SK-N-SH treated with all-trans-retinoic acid at 6 μM for 48 hours (cell line): ENCODE data around the gene AGBL3.

Experiments
- ATAC-seq: fragments of 200-7000 bp; cut with Tn5 transposase; 3 replicates; pipeline ENCODE4 v1.9.1; 2020; ENCODE audit warnings: mild to moderate bottlenecking, moderate library complexity
- BACH2 ChIP-seq: fragments of 250-450 bp; sonication (Bioruptor Pico); IDR thresholded peaks from 2 replicates; pipeline ENCODE4 v1.9.0; 2021; ENCODE audit warnings: mild to moderate bottlenecking, borderline replicate concordance
- CREB5 ChIP-seq: fragments of 250-450 bp; sonication (Bioruptor Pico); IDR thresholded peaks from 2 replicates; pipeline ENCODE4 v1.5.1; 2020; ENCODE audit warnings: low read depth, mild to moderate bottlenecking, moderate library complexity
- CSRNP3 ChIP-seq: fragments of 250-450 bp; sonication (Bioruptor Pico); IDR thresholded peaks from 2 replicates; pipeline ENCODE4 v1.5.1; 2021; ENCODE audit warnings: mild to moderate bottlenecking, moderate library complexity
- ESRRG ChIP-seq: fragments of 250-450 bp; sonication (Bioruptor Pico); IDR thresholded peaks from 2 replicates; pipeline ENCODE4 v1.6.1; 2021; ENCODE audit warnings: mild to moderate bottlenecking
- GLIS3 ChIP-seq: fragments of 250-450 bp; sonication (Bioruptor Pico); IDR thresholded peaks from 2 replicates; pipeline ENCODE4 v1.5.0; 2020; ENCODE audit warnings: mild to moderate bottlenecking, moderate library complexity
- ISL1 ChIP-seq: fragments of 250-450 bp; sonication (Bioruptor Pico); IDR thresholded peaks from 2 replicates; pipeline ENCODE4 v2.1.2; 2022; ENCODE audit warnings: mild to moderate bottlenecking, moderate library complexity
- OSR1 ChIP-seq: fragments of 250-450 bp; sonication (Bioruptor Pico); IDR thresholded peaks from 2 replicates; pipeline ENCODE4 v1.8.0; 2022; ENCODE audit warnings: moderate library complexity, mild to moderate bottlenecking, inconsistent platforms
- PATZ1 ChIP-seq: fragments of 250-450 bp; sonication (Bioruptor Pico); IDR thresholded peaks from 2 replicates; pipeline ENCODE4 v1.8.0; 2020; ENCODE audit warnings: mild to moderate bottlenecking, moderate library complexity, borderline replicate concordance
- POU6F1 ChIP-seq: fragments of 250-450 bp; sonication (Bioruptor Pico); IDR thresholded peaks from 2 replicates; pipeline ENCODE4 v1.8.0; 2021; ENCODE audit warnings: low read depth, mild to moderate bottlenecking, moderate library complexity, borderline replicate concordance
- PPARA ChIP-seq: fragments of 250-450 bp; sonication (Bioruptor Pico); IDR thresholded peaks from 2 replicates; pipeline ENCODE4 v1.5.0; 2020; ENCODE audit warnings: mild to moderate bottlenecking, borderline replicate concordance
- RARB ChIP-seq: fragments of 250-450 bp; sonication (Bioruptor Pico); IDR thresholded peaks from 2 replicates; pipeline ENCODE4 v1.8.0; 2021; ENCODE audit warnings: mild to moderate bottlenecking, moderate library complexity
- SNAI2 ChIP-seq: fragments of 250-450 bp; sonication (Bioruptor Pico); IDR thresholded peaks from 2 replicates; pipeline ENCODE4 v1.5.0; 2020; ENCODE audit warnings: mild to moderate bottlenecking, moderate library complexity
- TCF4 ChIP-seq: fragments of 250-450 bp; sonication (Bioruptor Pico); IDR thresholded peaks from 2 replicates; pipeline ENCODE4 v1.8.0; 2021; ENCODE audit warnings: mild to moderate bottlenecking, moderate library complexity, borderline replicate concordance
- TOX ChIP-seq: fragments of 250-450 bp; sonication (Bioruptor Pico); IDR thresholded peaks from 2 replicates; pipeline ENCODE4 v1.8.0; 2021; ENCODE audit warnings: mild to moderate bottlenecking, moderate library complexity, borderline replicate concordance
- TSHZ2 ChIP-seq: fragments of 250-450 bp; sonication (Bioruptor Pico); IDR thresholded peaks from 2 replicates; pipeline ENCODE4 v1.5.0; 2020; ENCODE audit warnings: mild to moderate bottlenecking, moderate library complexity
- ZC3H10 ChIP-seq: fragments of 250-450 bp; sonication (Bioruptor Pico); IDR thresholded peaks from 2 replicates; pipeline ENCODE4 v1.5.1; 2021; ENCODE audit warnings: mild to moderate bottlenecking, moderate library complexity
- ZFP3 ChIP-seq: fragments of 250-450 bp; sonication (Bioruptor Pico); IDR thresholded peaks from 2 replicates; pipeline ENCODE4 v1.5.0; 2020; ENCODE audit warnings: mild to moderate bottlenecking, moderate library complexity
- ZFP30 ChIP-seq: fragments of 450-650 bp; formaldehyde crosslinking; IDR thresholded peaks from 2 replicates; pipeline ENCODE4 v1.5.0; 2022; ENCODE audit warnings: mild to moderate bottlenecking, moderate library complexity
- ZNF565 ChIP-seq: fragments of 450-650 bp; formaldehyde crosslinking; conservative IDR thresholded peaks from 2 replicates; pipeline ENCODE4 v1.5.0; 2020; ENCODE audit warnings: low read depth, mild to moderate bottlenecking, moderate library complexity
- ZNF70 ChIP-seq: fragments of 450-650 bp; formaldehyde crosslinking; IDR thresholded peaks from 2 replicates; pipeline ENCODE4 v1.5.0; 2020; ENCODE audit warnings: mild to moderate bottlenecking, moderate library complexity
- ZNF8 ChIP-seq: fragments of 450-650 bp; formaldehyde crosslinking; IDR thresholded peaks from 2 replicates; pipeline ENCODE4 v1.5.0; 2020; ENCODE audit warnings: mild to moderate bottlenecking, moderate library complexity

AGBL3 gene

GRCh38 chr7:135078051-135078450 lies 91.7 kb downstream of the AGBL3 start (continued):
- TF ChIP-seq POU6F1 (CRISPR knock-in tag) (no peak), TOX (CRISPR knock-in tag) (no peak), ZC3H10 (CRISPR knock-in tag) (no peak), ZNF70 (no peak)

GRCh38 chr7:135079068-135079467 lies 92.8 kb downstream of the AGBL3 start:
- no peak for TF ChIP-seq PATZ1 (CRISPR knock-in tag)
- TF ChIP-seq ISL1 (CRISPR knock-in tag): no peak
- no peak for ATAC-seq

- TF ChIP-seq ZFP3 (CRISPR knock-in tag): no peak
- TF ChIP-seq ZFP30 (CRISPR knock-in tag): no peak
- no peak for TF ChIP-seq ESRRG (CRISPR knock-in tag)
- TF ChIP-seq GLIS3: no peak
- no peak for TF ChIP-seq ZC3H10 (CRISPR knock-in tag)
- TF ChIP-seq CSRNP3 (CRISPR knock-in tag): no peak
- TF ChIP-seq TSHZ2 (CRISPR knock-in tag): no peak
- TF ChIP-seq CREB5 (CRISPR knock-in tag): no peak
- no peak for TF ChIP-seq TCF4
- no peak for TF ChIP-seq BACH2 (CRISPR knock-in tag)
- no peak for TF ChIP-seq POU6F1 (CRISPR knock-in tag)
- no peak for TF ChIP-seq OSR1 (CRISPR knock-in tag)
- TF ChIP-seq ZNF70: no peak
- ATAC-seq: no peak
Measured at GRCh38 chr7:135083005-135083404, 96.7 kb downstream of the AGBL3 start.

GRCh38 chr7:135088566-135088965 lies 102.3 kb downstream of the AGBL3 start:
- no peak for ATAC-seq
- TF ChIP-seq ZNF70: no peak
- TF ChIP-seq ZFP3 (CRISPR knock-in tag): no peak
- no peak for TF ChIP-seq ISL1 (CRISPR knock-in tag)
- TF ChIP-seq ZNF8 (CRISPR knock-in tag): no peak
- no peak for TF ChIP-seq CSRNP3 (CRISPR knock-in tag)
- TF ChIP-seq ZC3H10 (CRISPR knock-in tag): no peak
- no peak for TF ChIP-seq BACH2 (CRISPR knock-in tag)
- no peak for TF ChIP-seq RARB (CRISPR knock-in tag)
- no peak for TF ChIP-seq PPARA (CRISPR knock-in tag)
- no peak for TF ChIP-seq POU6F1 (CRISPR knock-in tag)
- TF ChIP-seq CREB5 (CRISPR knock-in tag): no peak
- no peak for TF ChIP-seq SNAI2 (CRISPR knock-in tag)
- no peak for TF ChIP-seq ZNF565 (CRISPR knock-in tag)
